Heart left ventricle (tissue), 16 donors: ENCODE results near the gene MAPK8IP1. TPM values are rescaled to one million over a fixed set of nuclear protein-coding genes. Genes with fewer than 3 reads are reported as not detected.

Experiments
- ATAC-seq, 4 donors: fragments of 200-7000 bp; cut with Tn5 transposase; one replicate each; pipeline ENCODE4 v1.9.1; 2020 to 2022; ENCODE audit warnings: moderate library complexity in 4 of 4, mild to moderate bottlenecking in 3 of 4, moderate number of reproducible peaks in 1 of 4
- DNase-seq, 5 donors: peaks; one replicate each; pipeline ENCODE4 v3.0.0-alpha.2; 2020
- H3K27ac ChIP-seq, 12 donors: fragments of 200-600 bp; sonication (generic) in 4 of 12; one replicate each; pipeline versions ENCODE4 v1.5.0 to v1.8.0; 2016 to 2022; ENCODE audit warnings: mild to moderate bottlenecking in 2 of 12
- H3K27me3 ChIP-seq, 9 donors: fragments of 200-600 bp; sonication (generic) in 2 of 9; one replicate each; pipeline versions ENCODE4 v1.5.1 to v1.8.0; 2016 to 2022; ENCODE audit warnings: mild to moderate bottlenecking in 3 of 9
- H3K36me3 ChIP-seq, 9 donors: fragments of 200-600 bp; sonication (generic) in 2 of 9; one replicate each; pipeline versions ENCODE4 v1.5.0 to v1.8.0; 2018 to 2022; ENCODE audit warnings: mild to moderate bottlenecking in 2 of 9
- H3K4me1 ChIP-seq, 12 donors: fragments of 200-600 bp; sonication (generic) in 4 of 12; one replicate each; pipeline versions ENCODE4 v1.5.0 to v1.8.0; 2016 to 2022; ENCODE audit warnings: mild to moderate bottlenecking in 3 of 12
- H3K4me3 ChIP-seq, 12 donors: fragments of 200-600 bp; sonication (generic) in 4 of 12; one replicate each; pipeline versions ENCODE4 v1.5.0 to v1.8.0; 2017 to 2022; ENCODE audit warnings: mild to moderate bottlenecking in 9 of 12, moderate library complexity in 4 of 12
- H3K9me3 ChIP-seq, 12 donors: fragments of 200-600 bp; sonication (generic) in 4 of 12; one replicate each; pipeline versions ENCODE4 v1.5.0 to v1.8.0; 2016 to 2022; ENCODE audit warnings: mild to moderate bottlenecking in 1 of 12
- POLR2A ChIP-seq, 2 donors: fragments of 450-650 bp; IDR thresholded peaks; one replicate each; pipeline ENCODE4 v1.6.1; 2017; ENCODE audit warnings: antibody characterized with exemption in 2 of 2, mild to moderate bottlenecking in 2 of 2, moderate library complexity in 2 of 2
- WGBS, 4 donors: extraction: QIAGEN DNeasy Blood & Tissue Kit in 2 of 4; methylation state at CpG; one replicate each; pipeline versions ENCODE4 v1.1.5 to v1.1.7; 2013 to 2018; 5-methylcytosine and 5-hydroxymethylcytosine counted together
- intact Hi-C, 10 donors: fragments of 100-400 bp; cut with DNase I; formaldehyde crosslinking; loops; one replicate each; pipeline versions ENCODE4 v1.11.1 to v1.14.2; 2022
- polyA plus RNA-seq, 2 donors: library from polyadenylated mRNA; stranded (reverse); fragments of 200-250 nt; gene quantifications; one replicate each; pipeline ENCODE4 v1.2.3, GENCODE V29; 2013
- total RNA-seq, 9 donors: library from RNA; depleted of rRNA in 2 of 9; stranded (reverse); fragments of >200 nt in 2 of 9; fragmentation: NEBNext Ultra II Directional in 3 of 9; extraction: Animal tissue kit (Norgen Biotek cat#: 25700) in 3 of 9; gene quantifications; one replicate each; pipeline versions ENCODE4 v1.1.0 to v1.2.4, GENCODE V29; 2016 to 2023
- TF ChIP-seq, protein P1 (sequence below), 12 donors: fragments of 200-600 bp; sonication (generic) in 4 of 12; IDR thresholded peaks; one replicate each; pipeline versions ENCODE4 v1.5.0 to v1.8.0; 2018 to 2022; ENCODE audit warnings: antibody characterized with exemption in 12 of 12, mild to moderate bottlenecking in 5 of 12
- donor health status: ischemic (EF 13 %, LVEDD 7.1; RV severe dilation, severe dysfunction).
- donor health status: healthy with polysubstance abuse.
- donor health status: DM: no; HTN: yes; CAD: no.
- donor health status: DM: no; HTN: no; CAD: no.
- donor health status: ischemic (EF 25% LVEDD 6.9; RV normal size, moderate dysfunction).
- donor health status: ischemic (EF 25% LVEDD 5.7; RV mildly dilated, moderate dysfunction).
- donor health status: healthy.
- donor health status: DM: yes; HTN: yes; CAD: no.
- donor health status: ischemic (EF 35%, LVEDD 5.7; RV mildly dilated, moderate dysfunction).
- donor health status: nonischemic (EF 11% LVEDD 7.7; RV severe dilation, severe dysfunction).
- donor health status: DM: yes; HTN: yes; CAD: no.
- donor health status: PGD.
- donor health status: ischemic (EF 29% LVEDD 5.4; RV normal size, mild dysfunction).
- donor health status: nonischemic (EF 23%, LVEDD 6.1; RV moderate dilation, normal function).

MAPK8IP1 gene
- total and polyA plus RNA-seq, 11 donors, result 2.4 to 8.0 (median 7.3) TPM

GRCh38 chr11:45906096-45906682, 20.7 kb downstream of the MAPK8IP1 start:
- DNase-seq, result no peak
- H3K4me3 ChIP-seq, result no peak overlapping the region
- WGBS, 4 donors, result 63 to 83% (median 66%) methylated on average over 16 to 19 of the region's 19 CpGs
- no peak overlapping the region for H3K27ac ChIP-seq
- H3K9me3 ChIP-seq, result no peaks in the 10 kb centered on the region
- ATAC-seq, result peak in 2 of 4 donors; percentile 2 to 6
- H3K27me3 ChIP-seq, result no peaks in the 10 kb centered on the region
- H3K4me1 ChIP-seq, result peaks cover 0 to 10% (median 1%) of the 10 kb centered on the region in 12 donors
- no peak for TF ChIP-seq POLR2A (IDR thresholded peaks at IDR 0.05)
- TF ChIP-seq, protein P1, sequence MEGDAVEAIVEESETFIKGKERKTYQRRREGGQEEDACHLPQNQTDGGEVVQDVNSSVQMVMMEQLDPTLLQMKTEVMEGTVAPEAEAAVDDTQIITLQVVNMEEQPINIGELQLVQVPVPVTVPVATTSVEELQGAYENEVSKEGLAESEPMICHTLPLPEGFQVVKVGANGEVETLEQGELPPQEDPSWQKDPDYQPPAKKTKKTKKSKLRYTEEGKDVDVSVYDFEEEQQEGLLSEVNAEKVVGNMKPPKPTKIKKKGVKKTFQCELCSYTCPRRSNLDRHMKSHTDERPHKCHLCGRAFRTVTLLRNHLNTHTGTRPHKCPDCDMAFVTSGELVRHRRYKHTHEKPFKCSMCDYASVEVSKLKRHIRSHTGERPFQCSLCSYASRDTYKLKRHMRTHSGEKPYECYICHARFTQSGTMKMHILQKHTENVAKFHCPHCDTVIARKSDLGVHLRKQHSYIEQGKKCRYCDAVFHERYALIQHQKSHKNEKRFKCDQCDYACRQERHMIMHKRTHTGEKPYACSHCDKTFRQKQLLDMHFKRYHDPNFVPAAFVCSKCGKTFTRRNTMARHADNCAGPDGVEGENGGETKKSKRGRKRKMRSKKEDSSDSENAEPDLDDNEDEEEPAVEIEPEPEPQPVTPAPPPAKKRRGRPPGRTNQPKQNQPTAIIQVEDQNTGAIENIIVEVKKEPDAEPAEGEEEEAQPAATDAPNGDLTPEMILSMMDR (IDR thresholded peaks at IDR 0.05), result no peak
- peaks cover 0 to 31% (median 20%) of the 10 kb centered on the region in 9 donors for H3K36me3 ChIP-seq
- intact Hi-C loops, result no loop called here

DNA sequence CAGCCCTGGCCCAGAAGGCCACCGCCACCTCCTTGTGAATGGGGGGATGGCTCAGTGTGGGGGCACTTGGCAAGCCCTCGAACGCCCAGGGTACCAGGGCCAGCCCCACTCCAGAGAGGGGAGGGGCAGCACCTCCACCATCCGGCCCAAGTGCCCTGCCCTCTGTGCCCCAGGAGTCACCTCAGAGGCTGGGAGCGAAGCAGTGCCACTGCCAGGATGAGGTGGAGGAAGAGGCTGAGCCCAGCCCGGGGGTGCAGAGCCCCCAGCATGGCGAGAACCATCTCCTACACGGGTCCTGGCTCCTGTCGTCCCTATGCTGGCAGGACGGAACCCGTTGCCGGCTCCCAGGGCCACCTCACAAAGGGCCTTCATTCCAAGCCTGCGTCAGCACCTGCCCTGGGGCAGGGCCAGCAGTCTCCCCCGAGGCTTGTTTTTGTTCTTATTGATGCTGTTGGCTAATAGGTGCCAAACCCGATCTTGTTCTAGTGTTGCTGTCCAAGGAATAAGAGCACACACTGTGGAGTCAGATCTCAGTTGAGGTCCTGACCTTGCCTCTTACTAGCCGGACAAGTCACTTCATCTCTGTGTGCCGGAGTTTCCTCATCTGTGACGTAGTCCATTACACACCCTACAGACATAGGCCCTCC, 21.6 kb downstream of the MAPK8IP1 start, which contains the start of gene FREY1:
FREY1 (minus strand) TSS at position 307 of the 647 bp plus-strand sequence; CDS start at position 281, 26 bp downstream.
- no peak for ATAC-seq
- Histone ChIP-seq H3K27me3 (no peaks in the 10 kb centered on the region), H3K4me3 (no peak within 1 kb of the TSS), H3K4me1 (peaks cover 0 to 6% (median 0%) of the 10 kb centered on the region in 12 donors), H3K9me3 (no peaks in the 10 kb centered on the region), H3K36me3 (peaks cover 0 to 40% (median 29%) of the 10 kb centered on the region in 9 donors), H3K27ac (no peak within 1 kb of the TSS)
- 67 to 81% (median 75%) methylated on average over 15 to 18 of the region's 18 CpGs for WGBS, 4 donors
- no peak for TF ChIP-seq POLR2A (IDR thresholded peaks at IDR 0.05)
- TF ChIP-seq, protein P1 (IDR thresholded peaks at IDR 0.05), result no peak
- intact Hi-C loops, result no loop called here
- DNase-seq, result no peak

DNA sequence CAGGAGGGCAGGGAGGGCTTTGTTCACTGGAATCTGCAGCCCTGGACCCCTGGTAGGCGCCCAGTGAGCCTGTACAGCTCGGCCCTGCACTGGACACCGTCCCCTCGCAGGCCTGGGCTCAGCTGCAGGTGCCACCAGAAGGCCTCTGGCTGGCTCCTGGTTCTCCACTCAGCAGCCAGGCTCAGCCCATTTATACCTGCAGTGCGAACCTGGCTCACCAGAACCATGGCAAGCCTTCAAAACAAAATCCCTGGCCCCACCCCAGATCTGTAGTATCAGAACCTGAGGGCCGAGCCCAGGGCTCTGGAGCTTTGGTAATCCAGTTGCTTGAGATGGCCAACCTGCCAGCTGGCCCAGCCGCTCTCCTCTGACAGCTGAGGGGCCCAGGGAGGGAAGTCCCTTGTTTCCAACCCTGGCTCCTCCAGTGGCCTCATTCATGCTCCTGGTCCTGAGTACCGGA, 22.5 kb downstream of the MAPK8IP1 start:
- Histone ChIP-seq H3K9me3 (no peaks in the 10 kb centered on the region), H3K27ac (no peak overlapping the region), H3K27me3 (no peaks in the 10 kb centered on the region), H3K36me3 (peaks cover 0 to 48% (median 37%) of the 10 kb centered on the region in 9 donors), H3K4me3 (no peak overlapping the region), H3K4me1 (peaks cover 0 to 6% (median 0%) of the 10 kb centered on the region in 12 donors)
- ATAC-seq (peak in 3 of 4 donors; percentile 1 to 7 (median 4)), DNase-seq (no peak)
- intact Hi-C loops, result no loop called here
- WGBS, 4 donors, result 66 to 77% (median 71%) methylated on average over 8 of the region's 8 CpGs
- TF ChIP-seq, protein P1 (IDR thresholded peaks at IDR 0.05), result no peak
- no peak for TF ChIP-seq POLR2A (IDR thresholded peaks at IDR 0.05)
